ENCODE measurements around the gene TAPT1. TPM values are rescaled to one million over a fixed set of nuclear protein-coding genes. Genes with fewer than 3 reads are reported as not detected.
A peak's percentile ranks its signal among the peaks of the same experiment; 100 is the strongest.

TAPT1 gene
- polyA plus RNA-seq, 1 experiment, result 11.5 TPM

DNA sequence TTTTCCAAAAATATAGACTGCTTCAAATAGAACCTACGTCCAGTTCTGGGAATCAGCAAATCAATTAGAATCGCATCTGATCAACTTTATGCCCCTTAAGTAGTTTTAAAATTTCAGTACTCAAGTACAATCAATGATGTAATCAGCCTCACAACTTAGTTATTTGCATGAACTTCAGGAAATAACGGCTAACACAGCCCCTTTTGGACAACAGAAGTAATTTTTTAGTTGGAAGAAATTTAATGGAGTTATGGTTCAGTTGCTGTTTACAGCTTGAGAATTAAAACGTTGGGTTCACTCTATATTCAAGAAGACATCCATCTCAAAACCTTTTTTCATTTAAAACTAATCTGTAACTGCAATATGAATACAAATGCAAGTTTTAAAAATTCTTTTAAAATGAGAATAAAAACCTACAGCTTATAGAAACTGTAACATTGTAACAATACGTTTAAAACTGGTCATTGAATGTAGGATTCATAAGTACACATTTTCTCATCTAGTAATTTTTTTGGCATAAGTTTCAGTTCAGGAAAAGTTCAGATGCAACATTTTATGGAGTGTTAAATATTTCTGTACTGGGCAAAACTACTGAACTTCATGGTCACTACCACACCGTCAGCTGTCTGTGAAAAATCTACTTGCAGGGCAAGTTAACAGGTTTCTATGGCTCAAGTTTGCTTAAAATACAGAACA, 956 bp downstream of the TAPT1 start:
- peak overlapping the region; percentile 80 for H3K4me3 ChIP-seq (ENCODE audit: low read depth, low read length)
- no peak overlapping the region for H3K27ac ChIP-seq (ENCODE audit: low read depth, low read length)
- ChIA-PET POLR2A (no interaction called here), CTCF (interaction anchor here (0.6 to 1.0 kb wide), 3 partner anchors 19 to 459 kb away, joined by 3 to 4 read pairs (median 3); no protein-coding TSS in a partner anchor)
- TF ChIP-seq CTCF (IDR thresholded peaks at IDR 0.05; ENCODE audit: low read depth, low read length), result no peak
- H3K27me3 ChIP-seq (ENCODE audit: control insufficient read depth, insufficient read depth, low read length), result no peaks in the 10 kb centered on the region
- DNase-seq (ENCODE audit: low read depth, low spot score), result no peak
- H3K9me3 ChIP-seq (ENCODE audit: control insufficient read depth, insufficient read depth, low read length), result no peaks in the 10 kb centered on the region; the same call in 1 of the 2 replicates

- no peak for DNase-seq (ENCODE audit: low read depth, low spot score)
- peak overlapping the region; percentile 80; the same call in 1 of the 2 replicates for H3K4me3 ChIP-seq (ENCODE audit: low read depth, low read length)
- no peak for TF ChIP-seq CTCF (IDR thresholded peaks at IDR 0.05; ENCODE audit: low read depth, low read length)
- POLR2A ChIA-PET, result no interaction called here
- H3K27me3 ChIP-seq (ENCODE audit: control insufficient read depth, insufficient read depth, low read length), result no peaks in the 10 kb centered on the region
- no peaks in the 10 kb centered on the region; the same call in 1 of the 2 replicates for H3K9me3 ChIP-seq (ENCODE audit: control insufficient read depth, insufficient read depth, low read length)
- CTCF ChIA-PET, result interaction anchor here (0.8 to 1.1 kb wide), 4 partner anchors 19 to 1394 kb away, joined by 3 to 5 read pairs (median 3); no protein-coding TSS in a partner anchor
- peak overlapping the region; percentile 0 for H3K27ac ChIP-seq (ENCODE audit: low read depth, low read length)
These were observed 1.8 kb downstream of the TAPT1 start for GRCh38 chr4:16224264-16225166.

DNA sequence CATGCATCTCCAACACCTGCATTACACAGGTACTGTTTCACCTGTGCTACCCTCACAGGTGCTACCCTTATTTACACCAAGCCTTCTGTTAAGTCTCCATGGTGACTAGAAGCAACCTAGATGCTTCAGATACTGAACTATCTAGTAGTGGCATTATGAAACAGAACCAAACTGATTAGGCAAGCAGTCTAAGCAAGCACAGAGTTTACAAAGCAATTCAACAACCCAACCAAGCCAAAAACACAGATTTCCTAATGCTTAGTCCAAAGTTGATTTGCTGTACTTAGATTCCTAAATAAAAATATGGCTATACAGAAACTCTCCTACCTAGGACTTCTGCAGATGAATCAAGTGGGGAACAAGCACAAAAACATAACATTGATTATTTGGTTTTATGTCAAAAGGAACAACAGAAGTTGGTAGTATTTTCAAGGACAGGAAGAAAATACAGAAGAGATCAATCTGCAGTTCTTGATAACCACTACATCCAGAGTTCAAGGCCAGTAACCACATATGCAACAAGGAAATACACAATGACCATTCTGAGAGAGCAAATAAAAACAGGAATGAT, 3.2 kb downstream of the TAPT1 start:
- ChIA-PET CTCF (interaction anchor here (1.1 kb wide), 1 partner anchor 42 kb away, joined by 5 read pairs; no protein-coding TSS in a partner anchor), POLR2A (no interaction called here)
- H3K27ac ChIP-seq (ENCODE audit: low read depth, low read length), result no peak overlapping the region
- no peak overlapping the region for H3K4me3 ChIP-seq (ENCODE audit: low read depth, low read length)
- DNase-seq (ENCODE audit: low read depth, low spot score), result no peak
- no peak for TF ChIP-seq CTCF (IDR thresholded peaks at IDR 0.05; ENCODE audit: low read depth, low read length)
- no peaks in the 10 kb centered on the region for H3K27me3 ChIP-seq (ENCODE audit: control insufficient read depth, insufficient read depth, low read length)
- H3K9me3 ChIP-seq (ENCODE audit: control insufficient read depth, insufficient read depth, low read length), result no peaks in the 10 kb centered on the region; the same call in 1 of the 2 replicates

DNA sequence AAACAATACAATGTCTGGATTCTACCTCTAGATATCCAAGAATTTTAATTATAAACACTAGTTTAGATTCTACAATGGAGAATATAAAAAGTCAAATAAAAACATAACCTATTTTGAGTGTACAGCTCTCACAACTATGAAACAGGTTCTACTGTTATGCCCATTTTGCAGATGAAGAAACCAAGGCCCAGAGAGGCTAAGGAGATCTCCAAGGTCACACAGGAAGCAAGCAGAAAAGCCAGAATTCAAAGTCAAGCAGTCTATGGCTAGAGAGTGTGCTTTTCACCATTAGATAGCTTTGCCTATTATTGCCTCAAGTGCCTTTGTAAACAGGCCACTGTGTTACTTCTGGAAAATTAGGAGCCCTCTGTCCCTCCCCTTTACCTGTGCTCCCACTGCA, 7.3 kb downstream of the TAPT1 start:
- Histone ChIP-seq H3K4me3 (ENCODE audit: low read depth, low read length) (no peak overlapping the region), H3K9me3 (ENCODE audit: control insufficient read depth, insufficient read depth, low read length) (no peaks in the 10 kb centered on the region), H3K27ac (ENCODE audit: low read depth, low read length) (no peak overlapping the region), H3K27me3 (ENCODE audit: control insufficient read depth, insufficient read depth, low read length) (no peaks in the 10 kb centered on the region)
- no peak for TF ChIP-seq CTCF (IDR thresholded peaks at IDR 0.05; ENCODE audit: low read depth, low read length)
- POLR2A ChIA-PET, result no interaction called here
- no peak for DNase-seq (ENCODE audit: low read depth, low spot score)
- CTCF ChIA-PET, result no interaction called here

Data from AG04450 (cell line).